CD4-positive, alpha-beta T cell treated with Interleukin-12 subunit alpha and Interleukin-12 subunit beta, for 1 hour (primary cell): ENCODE measurements around the gene MYBPHL.
"Not testable (repeated sequence)": the region's sequence is repeated elsewhere in the genome, so short reads cannot be mapped to it uniquely, and the experiment has no call there.

ENCODE experiments used
- DNase-seq: peaks from one replicate; pipeline ENCODE4 v3.0.0-alpha.2; 2020

The MYBPHL gene

GRCh38 chr1:109304226-109304920 lies 2.4 kb downstream of the MYBPHL start:
- DNase-seq, result no peak

DNA sequence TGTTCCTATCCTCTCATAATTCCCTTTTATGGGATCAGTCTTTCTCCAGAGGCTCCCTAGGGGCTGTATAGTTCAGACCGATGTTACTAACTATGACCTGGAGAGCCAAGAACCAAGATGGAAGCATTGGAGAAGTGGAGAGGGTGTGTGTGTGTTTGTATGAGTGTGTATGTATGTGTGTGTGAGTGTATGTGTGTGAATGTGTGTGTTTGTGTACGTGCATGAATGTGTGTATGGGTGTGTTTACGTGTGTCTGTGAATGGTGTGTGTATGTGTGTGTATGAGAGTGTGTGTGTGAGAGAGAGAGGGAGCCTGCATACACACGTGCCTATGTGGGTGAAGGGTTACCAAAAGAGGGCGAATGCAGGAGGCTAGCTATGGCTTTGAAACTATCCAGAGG lies 4.9 kb downstream of the MYBPHL start:
- DNase-seq, result no peak

DNA sequence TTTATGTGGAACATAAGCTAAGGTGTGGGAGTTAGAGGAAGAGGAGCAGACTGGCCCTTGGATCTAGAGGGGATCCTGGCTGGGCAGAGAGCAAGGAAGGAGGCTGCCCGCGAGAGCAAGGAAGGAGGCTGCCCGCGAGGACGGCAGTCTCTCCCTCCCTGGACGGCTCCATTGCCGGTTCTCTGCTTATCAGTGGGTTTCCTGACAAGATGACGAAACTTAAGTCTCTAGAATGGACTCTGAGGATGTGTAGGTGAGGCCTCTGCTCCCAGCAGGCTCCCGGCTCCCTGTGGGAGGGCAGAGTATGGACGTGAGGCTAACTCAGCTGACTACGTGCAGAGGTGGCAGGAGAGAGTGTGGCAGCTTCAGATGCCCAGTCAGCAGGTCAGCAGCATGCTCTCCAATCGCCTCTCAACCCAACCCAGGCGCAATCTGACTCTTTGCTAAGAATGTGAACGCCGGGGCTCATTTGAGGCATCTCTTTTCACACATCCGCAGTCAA lies 6.1 kb downstream of the MYBPHL start:
- no peak for DNase-seq

DNA sequence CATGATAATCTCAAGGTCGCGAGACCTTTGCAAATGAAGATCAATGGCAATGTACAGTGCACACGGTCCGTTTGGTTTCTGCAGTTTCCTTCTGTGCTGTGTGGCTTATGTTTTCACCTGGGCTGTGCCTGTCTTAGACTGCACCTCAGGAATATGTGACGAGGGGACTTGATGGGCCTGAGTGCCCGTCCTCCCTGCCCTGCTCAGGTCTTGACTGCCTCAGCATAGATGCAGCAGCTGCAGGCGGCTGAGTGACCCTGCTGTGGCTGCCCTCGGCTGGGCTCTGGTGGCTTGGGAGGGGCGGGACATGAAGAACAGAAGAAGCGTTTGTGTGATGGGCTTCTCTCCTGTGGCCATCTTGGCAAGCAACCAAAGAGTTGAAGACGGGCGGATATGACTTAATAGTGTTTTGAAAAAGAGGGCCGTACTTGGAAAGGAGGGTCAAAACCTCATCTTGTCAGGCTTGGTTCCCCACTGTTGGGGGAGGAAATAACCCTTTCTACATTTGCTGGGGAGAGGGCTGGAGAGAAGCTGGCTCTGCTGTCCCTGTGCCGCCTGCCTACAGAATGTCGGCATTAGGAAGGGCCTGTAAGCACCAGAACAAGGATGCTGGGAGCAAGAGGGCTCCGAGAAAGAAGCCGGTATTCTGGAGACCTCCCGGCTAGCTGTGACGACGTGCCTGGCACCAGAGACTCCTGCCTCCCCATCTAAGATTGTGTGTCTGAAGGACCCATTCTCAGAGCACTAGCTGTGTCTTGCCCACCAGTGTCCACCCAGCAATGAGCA lies 7.1 kb downstream of the MYBPHL start:
- DNase-seq, result no peak

DNA sequence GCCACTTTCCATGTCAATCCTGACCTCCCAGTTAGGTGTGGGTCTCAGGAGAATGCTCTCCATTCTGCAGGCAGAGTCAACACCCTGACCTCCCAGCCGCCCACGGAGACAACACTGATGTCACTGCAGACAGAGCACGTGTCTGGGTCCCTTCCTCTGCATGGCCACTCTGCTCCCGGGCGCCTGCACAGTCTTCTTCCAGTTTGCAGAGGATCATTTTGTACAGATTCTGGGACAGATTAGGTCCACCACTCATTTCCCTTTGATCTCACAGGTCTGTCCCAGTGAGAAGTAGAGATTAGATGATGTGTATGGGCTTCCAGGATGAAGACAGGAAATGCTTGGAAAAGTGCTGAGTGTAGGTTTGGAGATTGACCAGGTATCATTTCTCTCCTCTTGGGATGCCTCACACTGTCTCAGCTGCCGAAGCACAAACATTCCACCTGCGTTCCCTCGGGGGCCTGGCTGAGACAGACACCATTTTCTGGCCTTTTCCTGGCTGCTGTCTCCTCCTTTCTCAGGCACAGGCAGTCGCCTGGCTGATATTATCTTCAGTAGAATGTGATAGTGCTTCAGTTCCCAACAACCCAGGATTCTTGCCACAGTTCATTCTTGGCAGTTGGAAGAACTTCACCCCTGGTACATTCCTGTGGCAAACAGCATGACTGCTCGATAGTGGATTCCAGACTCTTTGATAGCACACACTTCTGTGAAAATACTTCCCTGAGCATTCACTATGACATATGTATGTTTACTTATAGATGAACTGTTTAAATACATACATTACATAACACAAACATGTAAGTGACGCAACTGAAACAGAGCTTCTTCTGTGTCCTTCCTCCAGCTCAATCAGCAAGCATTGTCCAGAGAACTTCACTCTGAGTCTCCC lies 7.9 kb downstream of the MYBPHL start:
- no peak for DNase-seq

DNA sequence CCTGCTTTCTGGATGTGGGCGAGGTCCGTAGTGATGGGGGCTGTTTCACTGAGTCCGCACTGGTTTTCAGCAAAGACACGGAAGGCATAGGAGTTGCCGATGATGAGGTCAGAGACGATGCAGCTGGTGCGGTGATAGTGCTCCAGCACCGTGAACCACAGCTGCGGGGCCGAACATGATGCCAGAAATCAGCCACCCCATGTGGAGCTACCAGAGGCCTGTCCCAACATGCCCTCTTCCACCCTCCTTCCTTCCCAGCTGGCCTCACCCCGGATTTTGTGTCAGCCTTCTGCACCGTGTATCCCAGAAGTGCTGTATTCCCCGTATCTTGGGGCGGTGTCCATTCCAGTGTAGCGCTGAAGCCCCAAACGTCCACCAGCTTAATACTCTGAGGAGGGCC lies 10.0 kb downstream of the MYBPHL start:
- DNase-seq, result no peak

- no peak for DNase-seq
Observed at GRCh38 chr1:109295712-109296415, 10.9 kb downstream of the MYBPHL start.

DNA sequence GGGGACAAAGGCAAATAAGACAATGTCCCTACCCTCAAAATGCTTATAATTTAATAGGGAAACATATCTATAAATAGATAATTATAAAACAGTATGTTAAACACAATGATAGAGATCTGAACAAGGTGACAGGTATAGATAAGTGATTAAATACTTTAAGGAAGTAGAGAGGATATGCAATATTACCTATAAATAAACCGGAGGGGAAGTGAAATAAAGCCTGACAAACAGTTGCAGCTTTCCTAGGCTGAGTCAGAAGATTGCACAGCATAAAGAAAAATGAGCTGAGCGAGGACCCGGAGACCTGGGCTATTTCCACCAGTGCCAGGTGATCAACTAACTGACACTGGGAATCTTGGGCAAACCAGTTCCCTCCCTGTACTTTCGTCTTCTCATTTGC lies 12.3 kb downstream of the MYBPHL start:
- no peak for DNase-seq

GRCh38 chr1:109293026-109293425 lies 13.8 kb downstream of the MYBPHL start:
- no peak for DNase-seq

DNA sequence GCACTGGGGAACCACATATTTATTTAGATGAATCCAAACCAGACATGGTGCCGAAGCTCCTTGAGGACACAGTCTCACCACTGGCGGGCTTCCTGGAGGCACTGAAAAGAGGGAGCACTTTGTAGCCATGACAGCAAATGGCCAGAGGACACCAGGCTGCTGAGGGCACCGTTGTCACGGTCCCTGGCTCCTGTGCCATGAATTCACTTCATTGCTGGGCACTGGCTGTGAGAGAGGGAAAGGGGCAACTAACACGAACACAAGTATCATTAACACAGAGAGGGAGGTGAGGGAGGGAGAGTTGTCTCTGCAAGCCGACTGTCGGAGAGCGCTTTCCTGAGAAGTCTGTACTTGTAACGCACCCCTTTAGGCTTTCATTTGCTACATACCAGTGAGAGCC lies 14.4 kb downstream of the MYBPHL start:
- DNase-seq, result no peak

DNA sequence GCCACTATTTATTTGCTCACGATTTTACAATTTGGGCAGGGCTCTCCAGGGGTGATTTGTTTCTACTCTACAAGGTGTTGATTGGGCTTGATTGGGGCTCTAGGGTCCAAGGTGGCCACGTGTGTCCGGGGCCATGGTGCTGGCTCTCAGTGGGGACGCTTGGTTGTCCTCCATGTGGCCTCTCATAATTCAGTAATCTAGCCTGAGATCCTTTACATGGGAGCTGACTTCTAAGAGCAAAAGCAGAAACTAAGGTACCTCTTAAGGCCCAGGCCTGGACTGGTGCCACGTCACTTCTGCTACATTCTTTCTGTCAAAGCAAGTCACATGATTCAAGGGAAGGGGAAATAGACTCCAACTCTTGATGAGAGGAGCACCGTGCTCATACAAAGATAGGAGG lies 15.8 kb downstream of the MYBPHL start:
- DNase-seq, result no peak

DNA sequence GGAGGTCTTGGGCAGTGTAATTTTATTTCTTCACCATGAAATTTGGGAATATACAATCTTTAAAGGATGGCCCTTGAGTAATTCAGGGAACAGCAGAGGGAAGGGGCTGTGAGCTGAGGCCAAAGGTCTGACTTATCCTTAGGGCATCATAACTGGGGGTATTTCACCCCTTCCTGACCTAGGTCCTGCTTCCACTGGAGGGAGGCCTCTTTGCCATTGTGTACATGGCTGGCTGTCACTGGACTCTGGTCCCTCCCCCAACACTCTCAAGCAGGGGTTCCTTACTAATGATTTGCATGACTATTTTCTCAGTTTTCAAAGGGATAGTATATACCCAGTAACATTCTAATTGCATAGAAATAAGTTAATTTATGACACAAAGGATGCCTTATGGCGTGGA lies 16.7 kb downstream of the MYBPHL start:
- no peak for DNase-seq

DNA sequence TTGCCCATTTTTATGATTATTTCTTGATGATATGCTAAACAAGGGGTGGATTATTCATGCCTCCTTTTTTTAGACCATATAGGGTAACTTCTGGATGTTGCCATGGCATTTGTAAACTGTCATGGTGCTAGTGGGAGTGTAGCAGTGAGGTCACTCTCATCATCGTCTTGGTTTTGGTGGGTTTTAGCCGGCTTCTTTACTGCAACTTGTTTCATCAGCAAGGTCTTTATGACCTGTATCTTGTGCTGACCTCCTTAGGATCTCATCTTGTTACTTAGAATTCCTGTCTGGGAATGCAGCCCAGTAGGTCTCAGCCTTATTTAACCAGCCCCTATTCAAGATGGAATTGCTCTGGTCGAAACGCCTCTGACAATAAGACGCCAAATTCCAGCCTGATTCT lies 20.0 kb downstream of the MYBPHL start:
- not testable (repeated sequence) for DNase-seq

DNA sequence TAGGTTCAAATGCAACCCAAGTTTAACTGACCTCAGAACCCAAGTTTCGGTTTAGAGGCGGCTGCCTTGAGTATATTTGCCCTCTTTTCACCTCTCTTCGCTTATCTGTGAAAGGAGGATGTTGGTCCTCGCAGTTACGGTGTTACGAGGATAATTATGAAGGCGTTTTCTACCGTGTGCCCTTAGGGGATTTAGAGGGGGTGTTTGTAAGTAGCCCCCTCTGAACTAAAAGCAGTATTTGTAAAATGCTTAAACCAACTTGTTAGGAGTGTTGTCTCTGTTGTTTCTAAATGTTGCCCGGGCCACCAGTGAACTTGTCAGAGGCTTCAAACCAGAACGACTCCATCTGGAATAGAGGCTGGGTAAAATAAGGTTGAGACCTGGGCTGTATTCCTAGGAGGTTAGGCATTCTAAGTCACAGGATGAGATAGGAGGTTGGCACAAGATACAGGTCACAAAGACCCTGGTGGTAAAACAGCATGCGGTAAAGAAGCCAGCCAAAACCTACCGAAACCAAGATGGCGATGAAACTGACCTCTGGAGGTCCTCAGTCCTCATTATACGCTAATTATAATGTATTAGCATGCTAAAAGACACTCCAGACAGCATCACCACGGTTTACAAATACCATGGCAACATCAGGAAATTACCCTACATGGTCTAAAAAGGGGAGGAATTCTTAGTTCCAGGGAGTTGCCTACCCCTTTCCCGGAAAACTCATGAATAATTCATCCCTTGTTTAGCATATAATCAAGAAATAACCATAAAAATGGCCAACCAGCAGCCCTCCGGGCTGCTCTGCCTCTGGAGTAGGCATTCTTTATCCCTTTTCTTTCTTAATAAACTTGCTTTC lies 22.8 kb downstream of the MYBPHL start:
- no peak for DNase-seq

DNA sequence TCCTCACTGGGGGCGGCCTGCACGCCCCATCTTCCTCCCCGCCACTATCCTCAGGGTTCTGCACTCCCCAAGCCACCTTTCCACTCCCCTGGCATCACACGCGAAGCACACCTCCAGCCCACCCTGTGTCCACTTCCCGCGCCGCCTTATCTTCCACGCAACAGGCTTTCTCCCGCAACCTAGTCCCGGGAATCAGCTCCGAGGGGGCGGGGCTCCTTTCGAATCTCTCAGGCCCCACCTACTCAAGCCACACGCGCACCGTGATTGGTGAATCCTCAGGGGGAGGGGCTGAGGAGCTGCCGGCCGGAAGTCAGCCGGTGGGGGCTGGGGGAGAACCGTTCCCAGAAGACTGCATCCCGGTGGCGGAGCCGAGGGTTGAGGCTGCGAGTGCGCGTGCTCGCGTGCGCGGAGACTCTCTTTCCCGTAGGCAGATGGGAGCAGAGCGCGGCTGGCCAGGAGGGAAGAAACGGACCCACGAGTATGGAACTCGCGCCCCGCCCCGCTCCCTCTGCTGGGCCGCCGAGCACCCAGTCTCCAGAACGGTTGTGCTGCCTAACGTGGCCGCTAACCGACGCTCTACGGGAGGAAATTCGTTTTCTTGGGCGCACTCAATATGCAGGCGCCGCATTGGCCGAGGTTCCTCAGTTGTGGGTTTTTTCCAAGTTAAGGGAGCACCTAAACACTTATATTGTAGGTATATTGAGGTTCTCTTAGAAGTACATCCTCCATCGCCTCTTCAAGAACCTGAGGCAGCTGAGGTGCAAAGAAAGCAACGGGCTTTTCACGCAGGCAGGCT lies 23.7 kb downstream of the MYBPHL start, which contains the start of gene PSRC1:
PSRC1 (minus strand) TSS at position 194 of the 796 bp plus-strand sequence.
- DNase-seq, result peak; percentile 91

DNA sequence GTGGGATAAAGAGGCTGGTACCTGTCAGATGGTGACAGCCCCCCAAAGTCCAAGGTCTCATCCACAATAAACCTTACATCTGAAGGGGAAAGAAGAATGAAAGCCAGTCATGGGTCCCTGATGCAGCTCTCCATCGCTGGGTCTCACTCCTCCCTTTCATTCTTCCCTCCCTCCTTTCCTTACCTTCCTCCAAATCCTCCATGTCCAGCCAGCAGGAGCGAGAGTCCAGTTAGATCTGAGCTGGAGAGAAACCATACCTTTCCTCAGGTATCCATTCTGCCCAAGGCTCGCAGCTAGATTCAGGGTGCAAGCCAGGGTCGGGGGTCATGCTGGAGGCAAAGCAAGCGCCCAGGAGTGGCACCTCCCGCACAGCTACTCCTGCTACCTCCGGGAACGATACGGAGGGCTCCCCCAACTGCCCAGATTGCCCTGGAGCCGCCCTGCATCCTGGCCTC lies 24.3 kb downstream of the MYBPHL start:
- no peak for DNase-seq

DNA sequence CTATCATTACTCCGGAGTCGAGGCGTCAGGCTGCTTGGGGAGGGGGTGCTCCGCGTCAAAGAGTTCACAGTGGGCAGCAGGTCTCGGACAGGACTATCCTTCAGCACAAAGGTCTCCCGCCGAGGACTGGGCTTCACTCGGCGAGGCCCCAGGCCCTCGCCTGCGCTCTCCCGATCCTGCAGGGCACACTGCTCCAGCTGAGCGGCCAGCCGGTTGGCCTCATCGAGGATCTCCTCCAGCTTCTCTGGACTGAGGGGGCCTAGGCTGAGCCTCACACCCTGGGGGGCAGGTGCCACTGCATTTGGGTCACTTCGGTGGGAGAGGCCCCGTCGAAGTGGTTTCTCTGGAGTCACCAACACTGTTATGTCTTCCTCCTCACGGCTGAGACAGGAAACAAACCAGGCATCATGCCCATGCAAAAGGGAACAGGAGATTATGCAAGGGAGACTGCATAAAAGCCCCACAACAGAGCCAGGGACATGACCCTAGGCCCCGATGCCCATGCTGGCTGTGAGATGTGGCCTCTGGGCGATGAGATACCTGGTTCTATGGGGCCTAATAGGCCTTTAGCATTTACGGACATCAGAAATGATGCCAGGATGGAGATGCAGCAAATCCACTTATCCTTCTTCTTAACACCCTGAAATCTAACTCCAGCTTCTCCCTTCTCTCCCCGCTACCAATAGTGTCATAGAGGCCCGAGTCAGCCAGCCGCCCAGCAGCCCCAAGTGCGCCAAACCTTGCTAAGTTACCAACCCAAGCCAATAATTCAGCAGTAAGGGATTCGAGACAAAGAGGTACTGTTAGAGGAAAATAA lies 24.9 kb downstream of the MYBPHL start:
- DNase-seq, result no peak

DNA sequence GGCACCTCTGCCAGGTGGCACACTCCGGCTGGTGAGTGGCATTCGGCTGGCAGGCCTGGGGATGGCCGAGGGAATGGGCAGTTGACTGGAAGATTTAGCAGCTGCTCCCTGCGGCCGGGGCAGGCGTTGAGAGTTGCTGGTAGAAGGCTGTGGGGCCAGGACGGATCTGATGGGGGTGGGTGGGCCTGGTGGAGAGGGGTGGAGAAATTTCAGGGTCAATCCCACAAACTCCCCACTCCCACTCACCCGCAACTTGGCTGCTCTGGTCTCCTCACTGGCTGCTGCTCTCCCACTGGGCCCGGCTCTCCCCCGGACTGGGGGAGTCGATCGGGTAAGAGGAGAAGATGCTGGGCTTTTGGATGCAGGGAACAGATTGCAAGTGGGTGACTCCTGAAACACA lies 25.9 kb downstream of the MYBPHL start:
- no peak for DNase-seq

DNA sequence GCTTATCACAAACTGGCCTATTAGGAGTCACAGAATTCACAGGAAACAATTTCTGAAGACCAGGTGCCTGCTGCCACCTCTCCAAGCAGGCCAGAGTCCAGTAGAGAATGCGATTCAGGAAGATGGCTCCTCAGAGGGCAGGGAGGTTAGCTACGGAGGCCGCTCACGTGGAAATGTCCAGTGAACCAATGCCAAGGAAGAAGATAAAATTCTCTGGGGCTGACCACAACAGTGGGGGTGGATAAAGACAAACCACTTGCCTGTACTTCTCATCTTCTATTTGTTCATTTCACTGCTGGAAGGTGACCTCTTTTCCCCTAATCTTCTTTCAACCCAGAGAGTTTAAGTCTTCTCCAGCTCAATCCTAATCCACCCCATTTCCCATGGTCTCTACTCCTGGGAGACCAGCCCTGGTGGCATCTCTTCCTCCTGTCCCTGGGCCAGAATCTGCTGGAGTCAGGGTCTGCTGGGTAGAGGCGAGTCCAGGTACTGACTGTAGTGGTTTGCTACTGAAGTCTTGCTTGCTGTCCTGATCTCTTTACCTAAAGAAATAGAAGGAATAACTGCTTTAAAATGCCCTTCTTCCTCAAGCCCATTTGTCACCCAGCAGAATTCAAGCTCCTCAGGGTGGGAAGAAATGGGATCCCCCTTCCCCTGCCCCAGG lies 27.1 kb downstream of the MYBPHL start:
- DNase-seq, result no peak
